HG03457 (cell line): ENCODE results near the gene FRAS1.
"Not testable (repeated sequence)": the region's sequence is repeated elsewhere in the genome, so short reads cannot be mapped to it uniquely, and the experiment has no call there.

Experiments
- ATAC-seq: cut with Tn5 transposase; IDR thresholded peaks from one replicate; pipeline ENCODE4 v1.9.1; 2021; ENCODE audit warnings: moderate number of reproducible peaks; ENCODE audit not compliant: unreplicated experiment

FRAS1 gene

GRCh38 chr4:78057135-78057599 is at the start of gene FRAS1:
TSS of gene FRAS1 (plus strand) at chr4:78057323. CDS start at chr4:78058010, 687 bp downstream.
- no peak for ATAC-seq

GRCh38 chr4:78011003-78011402 is 46.1 kb upstream of the FRAS1 start:
- ATAC-seq = not testable (repeated sequence)

GRCh38 chr4:78014889-78015886 is 41.9 kb upstream of the FRAS1 start:
- no peak for ATAC-seq

GRCh38 chr4:78018271-78019049 is 38.7 kb upstream of the FRAS1 start:
- ATAC-seq = no peak

GRCh38 chr4:78019414-78019813 is 37.7 kb upstream of the FRAS1 start:
- ATAC-seq = no peak

GRCh38 chr4:78020677-78021076 is 36.4 kb upstream of the FRAS1 start:
- ATAC-seq = no peak

- no peak for ATAC-seq
Measured at GRCh38 chr4:78022517-78022916, 34.6 kb upstream of the FRAS1 start.

GRCh38 chr4:78024085-78024484 is 33.0 kb upstream of the FRAS1 start:
- no peak for ATAC-seq

- ATAC-seq = no peak
Measured at GRCh38 chr4:78024576-78025091, 32.5 kb upstream of the FRAS1 start.

GRCh38 chr4:78031417-78031950 is 25.6 kb upstream of the FRAS1 start:
- ATAC-seq = no peak

GRCh38 chr4:78032446-78032845 is 24.7 kb upstream of the FRAS1 start:
- no peak for ATAC-seq

GRCh38 chr4:78032929-78033328 is 24.2 kb upstream of the FRAS1 start:
- no peak for ATAC-seq

- no peak for ATAC-seq
Measured at GRCh38 chr4:78033861-78034260, 23.3 kb upstream of the FRAS1 start.

- ATAC-seq = no peak
Measured at GRCh38 chr4:78038704-78039103, 18.4 kb upstream of the FRAS1 start.

- no peak for ATAC-seq
Measured at GRCh38 chr4:78039678-78040077, 17.4 kb upstream of the FRAS1 start.

- no peak for ATAC-seq
Measured at GRCh38 chr4:78040431-78040830, 16.7 kb upstream of the FRAS1 start.

- ATAC-seq = no peak
Measured at GRCh38 chr4:78047366-78047765, 9.8 kb upstream of the FRAS1 start.

- no peak for ATAC-seq
Measured at GRCh38 chr4:78056265-78057129, 626 bp upstream of the FRAS1 start.

GRCh38 chr4:78057600-78058550 is 752 bp downstream of the FRAS1 start:
- no peak for ATAC-seq
